H1 (cell line): Measurements from ENCODE around the gene ZNF516. TPM values are rescaled to one million over a fixed set of nuclear protein-coding genes. Genes with fewer than 3 reads are reported as not detected.

Source experiments
- CTCF ChIA-PET: fragments of 300-600 bp; sonication (Branson Sonifier 250); formaldehyde crosslinking; loops from one replicate; lab custom pipeline; 2021; ENCODE audit not compliant: partially characterized antibody; lab: Charles Lee
- POLR2A ChIA-PET: fragments of 300-600 bp; sonication (Branson Sonifier 250); formaldehyde crosslinking; loops from one replicate; lab custom pipeline; 2021; ENCODE audit warnings: inconsistent platforms; ENCODE audit not compliant: partially characterized antibody; lab: Charles Lee
- DNase-seq, 2 experiments: peaks; one replicate each; pipeline versions ENCODE4 v3.0.0 to v3.0.0-alpha.2; 2010 to 2022; ENCODE audit warnings: low spot score in 2 of 2, low read depth in 1 of 2, mixed read lengths in 1 of 2
- FAIRE-seq: peaks from 2 replicates; lab custom pipeline; 2011; peaks lifted over from hg19 to GRCh38; lab: Jason Lieb, UNC
- H2AFZ ChIP-seq: 2 replicates; pipeline ENCODE4 v1.8.1; 2012; ENCODE audit warnings: low read length, inconsistent platforms
- H2AK5ac ChIP-seq: 2 replicates; pipeline ENCODE4 v1.6.1; 2013; ENCODE audit warnings: low read depth, low read length
- H2BK120ac ChIP-seq: replicated peaks from 2 replicates; pipeline ENCODE3; 2013; ENCODE audit warnings: low read depth, low read length, inconsistent platforms
- H2BK12ac ChIP-seq: 2 replicates; pipeline ENCODE4 v1.6.1; 2013; ENCODE audit warnings: low read depth, low read length
- H2BK15ac ChIP-seq: 2 replicates; pipeline ENCODE4 v1.6.1; 2013; ENCODE audit warnings: low read length
- H2BK20ac ChIP-seq: 2 replicates; pipeline ENCODE4 v1.6.1; 2013; ENCODE audit warnings: low read length
- H2BK5ac ChIP-seq: 2 replicates; pipeline ENCODE4 v1.6.1; 2013; ENCODE audit warnings: low read depth, low read length
- H3K14ac ChIP-seq: 2 replicates; pipeline ENCODE4 v1.6.1; 2013; ENCODE audit warnings: inconsistent platforms; ENCODE audit not compliant: insufficient read length
- H3K18ac ChIP-seq: 2 replicates; pipeline ENCODE4 v1.6.1; 2013; ENCODE audit warnings: low read length; ENCODE audit errors: extremely low read depth
- H3K23ac ChIP-seq: 2 replicates; pipeline ENCODE4 v1.6.1; 2013; ENCODE audit warnings: inconsistent platforms; ENCODE audit not compliant: insufficient read length
- H3K23me2 ChIP-seq: 2 replicates; pipeline ENCODE4 v1.6.1; 2013; ENCODE audit warnings: low read depth, low read length
- H3K27ac ChIP-seq: 2 replicates; pipeline ENCODE4 v1.6.1; 2011; ENCODE audit warnings: low read depth, low read length, inconsistent platforms
- H3K27me3 ChIP-seq, 4 experiments: replicated peaks in 1 of 4; 1 replicate in 1 of 4; 2 replicates in 3 of 4; pipeline versions ENCODE4 v1.6.1 to v1.8.1; 2011 to 2013; ENCODE audit warnings: low read length in 3 of 4, mild to moderate bottlenecking in 3 of 4, inconsistent platforms in 2 of 4, mixed read lengths in 2 of 4, moderate library complexity in 1 of 4; ENCODE audit not compliant: control insufficient read depth in 3 of 4, insufficient read depth in 3 of 4; ENCODE audit errors: extremely low read depth in 1 of 4
- H3K36me3 ChIP-seq, 4 experiments: 2 replicates each; pipeline versions ENCODE4 v1.6.1 to v1.8.1; 2011 to 2013; ENCODE audit warnings: mild to moderate bottlenecking in 4 of 4, low read length in 3 of 4, moderate library complexity in 2 of 4, control low read depth in 1 of 4, inconsistent platforms in 1 of 4; ENCODE audit not compliant: insufficient read depth in 4 of 4, control insufficient read depth in 2 of 4
- H3K4ac ChIP-seq: replicated peaks from 2 replicates; pipeline ENCODE3; 2013; ENCODE audit warnings: low read length, low read depth, mixed read lengths, inconsistent platforms; ENCODE audit not compliant: insufficient read length
- H3K4me1 ChIP-seq, 4 experiments: replicated peaks in 1 of 4; 1 replicate in 1 of 4; 2 replicates in 3 of 4; pipeline versions ENCODE4 v1.6.1 to v1.8.1; 2011 to 2013; ENCODE audit warnings: low read length in 3 of 4, inconsistent platforms in 2 of 4, mixed read lengths in 1 of 4; ENCODE audit not compliant: insufficient read depth in 4 of 4, control insufficient read depth in 3 of 4
- H3K4me2 ChIP-seq, 2 experiments: 2 replicates each; pipeline versions ENCODE4 v1.6.1 to v1.8.1; 2011 to 2013; ENCODE audit warnings: low read depth in 2 of 2, low read length in 2 of 2, control low read depth in 1 of 2, inconsistent platforms in 1 of 2, mild to moderate bottlenecking in 1 of 2; ENCODE audit not compliant: insufficient read depth in 1 of 2
- H3K4me3 ChIP-seq, 4 experiments: fragments of 200-600, 300-600 bp in 1 of 4; sonication (generic), shearing (Covaris generic), sonication (Bioruptor Twin) in 1 of 4; 2 replicates each; pipeline versions ENCODE4 v1.5.1 to v1.8.1; 2011 to 2016; ENCODE audit warnings: low read length in 4 of 4, low read depth in 3 of 4, control low read depth in 2 of 4, inconsistent platforms in 2 of 4, mild to moderate bottlenecking in 2 of 4, mixed read lengths in 1 of 4, moderate library complexity in 1 of 4; ENCODE audit not compliant: insufficient read depth in 2 of 4; ENCODE audit errors: extremely low read depth in 1 of 4
- H3K56ac ChIP-seq: replicated peaks from 2 replicates; pipeline ENCODE3; 2013; ENCODE audit warnings: low read depth, mild to moderate bottlenecking, mixed read lengths, low read length, inconsistent platforms; ENCODE audit not compliant: insufficient read length
- H3K79me1 ChIP-seq: 2 replicates; pipeline ENCODE4 v1.6.1; 2013; ENCODE audit warnings: low read depth, low read length, control low read depth
- H3K79me2 ChIP-seq, 2 experiments: 2 replicates each; pipeline versions ENCODE4 v1.6.1 to v1.8.1; 2012 to 2013; ENCODE audit warnings: low read length in 2 of 2, mild to moderate bottlenecking in 2 of 2, inconsistent platforms in 1 of 2; ENCODE audit not compliant: insufficient read depth in 2 of 2, control insufficient read depth in 1 of 2
- H3K9ac ChIP-seq, 4 experiments: replicated peaks in 1 of 4; 1 replicate in 1 of 4; 2 replicates in 3 of 4; pipeline versions ENCODE4 v1.6.1 to v1.8.1; 2011 to 2013; ENCODE audit warnings: low read depth in 3 of 4, low read length in 3 of 4, control low read depth in 2 of 4, mild to moderate bottlenecking in 2 of 4, moderate library complexity in 2 of 4, inconsistent platforms in 1 of 4; ENCODE audit errors: extremely low read depth in 1 of 4
- H3K9me3 ChIP-seq, 2 experiments: 2 replicates each; pipeline versions ENCODE4 v1.6.1 to v1.8.1; 2012 to 2013; ENCODE audit warnings: mild to moderate bottlenecking in 2 of 2, moderate library complexity in 2 of 2, control low read depth in 1 of 2, inconsistent platforms in 1 of 2, low read depth in 1 of 2, low read length in 1 of 2, mixed read lengths in 1 of 2; ENCODE audit not compliant: insufficient read depth in 2 of 2
- H4K20me1 ChIP-seq, 2 experiments: replicated peaks in 1 of 2; 2 replicates each; pipeline versions ENCODE3 to v1.8.1; 2011 to 2013; ENCODE audit warnings: inconsistent platforms in 2 of 2, low read length in 2 of 2, mild to moderate bottlenecking in 1 of 2; ENCODE audit not compliant: insufficient read depth in 2 of 2, control insufficient read depth in 1 of 2
- H4K5ac ChIP-seq: 2 replicates; pipeline ENCODE4 v1.6.1; 2013; ENCODE audit warnings: low read length, low read depth, mixed read lengths, inconsistent platforms; ENCODE audit not compliant: insufficient read length
- H4K8ac ChIP-seq: 2 replicates; pipeline ENCODE4 v1.8.0; 2013; ENCODE audit warnings: mild to moderate bottlenecking, moderate library complexity, low read length, inconsistent platforms; ENCODE audit not compliant: insufficient read depth; ENCODE audit errors: extremely low read depth
- H4K91ac ChIP-seq: replicated peaks from 2 replicates; pipeline ENCODE3; 2013; ENCODE audit warnings: low read length, mixed read lengths, inconsistent platforms; ENCODE audit not compliant: insufficient read length
- CHD1 ChIP-seq: IDR thresholded peaks from 2 replicates; pipeline ENCODE4 v1.6.1; 2012; ENCODE audit warnings: low read depth, low read length, improper control_type of control experiment
- GTF2F1 ChIP-seq: IDR thresholded peaks from 2 replicates; pipeline ENCODE4 v1.6.1; 2012; ENCODE audit warnings: low read depth, low read length, improper control_type of control experiment, borderline replicate concordance
- POLR2AphosphoS5 ChIP-seq: IDR thresholded peaks from 2 replicates; pipeline ENCODE4 v1.6.1; 2011; ENCODE audit warnings: low read depth, low read length
- SIRT6 ChIP-seq: IDR thresholded peaks from one replicate; pipeline ENCODE4 v1.7.1; 2012; ENCODE audit warnings: low read length, inconsistent platforms
- WGBS, 2 experiments: shearing (Covaris generic) in 1 of 2; methylation state at CpG; one replicate each; pipeline versions ENCODE4 v1.1.6 to v1.1.7; 2013 to 2015; ENCODE audit warnings: low lambda C conversion rate in 2 of 2, mixed read lengths in 2 of 2, inconsistent platforms in 1 of 2, low coverage in 1 of 2, missing lambda C conversion rate in 1 of 2; ENCODE audit not compliant: insufficient replicate concordance in 2 of 2, insufficient coverage in 1 of 2, insufficient read length in 1 of 2; ENCODE audit errors: extremely low coverage in 1 of 2, missing lambda C conversion rate in 1 of 2; 5-methylcytosine and 5-hydroxymethylcytosine counted together
- polyA plus RNA-seq, 7 experiments: library from polyadenylated mRNA; depleted of rRNA in 3 of 7; stranded (reverse) in 5 of 7; unstranded in 2 of 7; fragments of >200 nt in 5 of 7; fragments of 200-250 nt in 2 of 7; gene quantifications; 1 replicate in 5 of 7; 2 replicates in 1 of 7; 4 replicates in 1 of 7; pipeline versions ENCODE4 v1.2.1 to v1.2.3, GENCODE V29; 2011 to 2013; ENCODE audit warnings: missing spikeins in 2 of 7, mixed read lengths in 2 of 7
- total RNA-seq: library from RNA; stranded (reverse); fragmentation: NEBNext Ultra II Directional; extraction: Animal tissue kit (Norgen Biotek cat#: 25700); gene quantifications from 2 replicates; pipeline ENCODE4 v1.2.1, GENCODE V29; 2021
- TF ChIP-seq, protein P1 (sequence below): IDR thresholded peaks from 2 replicates; pipeline ENCODE4 v1.6.1; 2011; ENCODE audit warnings: low read depth, mild to moderate bottlenecking, low read length; ENCODE audit not compliant: insufficient read depth

ZNF516 gene
- total and polyA plus RNA-seq, 2 of the 8 experiments (the other 6 are each of a cell fraction or from before 2014, with no cell fraction given), result 7.3 to 17.0 TPM

- Histone ChIP-seq H2BK20ac (peak overlapping the region; percentile 74), H3K27me3 (peaks cover 0 to 4% (median 0%) of the 10 kb centered on the region in 4 experiments; a peak in 2 of 7 replicates), H2BK120ac (no peak overlapping the region), H3K4me3 (no peak overlapping the region), H2BK15ac (0 out of 2 replicates have a peak overlapping the region, but pooled peaks have one; percentile 36), H3K27ac (no peak overlapping the region), H3K4me2 (peak overlapping the region; percentile 3 to 46; a peak in 3 of 4 replicates), H3K23ac (no peak overlapping the region), H2BK5ac (peak overlapping the region; percentile 85), H3K9me3 (no peaks in the 10 kb centered on the region), H3K4ac (no peak overlapping the region), H3K9ac (peak overlapping the region in 1 of 4 experiments; percentile 25; a peak in 1 of 7 replicates), H4K20me1 (no peaks in the 10 kb centered on the region), H4K91ac (no peak overlapping the region), H2BK12ac (peak overlapping the region; percentile 96), H4K8ac (peak overlapping the region; percentile 91; the same call in 1 of the 2 replicates), H3K18ac (0 out of 2 replicates have a peak overlapping the region, but pooled peaks have one; percentile 24), H2AFZ (peak overlapping the region; percentile 97; the same call in 1 of the 2 replicates), H3K23me2 (peaks cover 5% of the 10 kb centered on the region)
- CTCF ChIA-PET, result interaction anchor here (4.1 kb wide), 1 partner anchor 137 kb away, joined by 9 read pairs; no protein-coding TSS in a partner anchor
- POLR2A ChIA-PET, result no interaction called here
- 57% methylated on average over 11 of the region's 11 CpGs; no CpG with 5 or more reads in 1 of the 2 experiments for WGBS, 2 experiments
- DNase-seq, result no peak
- TF ChIP-seq, protein P1, sequence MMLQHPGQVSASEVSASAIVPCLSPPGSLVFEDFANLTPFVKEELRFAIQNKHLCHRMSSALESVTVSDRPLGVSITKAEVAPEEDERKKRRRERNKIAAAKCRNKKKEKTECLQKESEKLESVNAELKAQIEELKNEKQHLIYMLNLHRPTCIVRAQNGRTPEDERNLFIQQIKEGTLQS, result no peak
- TF ChIP-seq GTF2F1, result no peak
- TF ChIP-seq POLR2AphosphoS5, result no peak
- TF ChIP-seq SIRT6, result no peak
- TF ChIP-seq CHD1, result no peak
- TF ChIP-seq, all 59 proteins: peak for 0
- H3K4me1 ChIP-seq, result peaks cover 4 to 12% (median 11%) of the 10 kb centered on the region in 4 experiments; a peak in 6 of 7 replicates
- H3K79me1 ChIP-seq, result no peaks in the 10 kb centered on the region
- H3K14ac ChIP-seq, result no peak overlapping the region
- no peak for FAIRE-seq
- H3K56ac ChIP-seq, result no peak overlapping the region
- H4K5ac ChIP-seq, result peak overlapping the region; percentile 53
- H2AK5ac ChIP-seq, result no peak overlapping the region; the same call in 1 of the 2 replicates
- no peaks in the 10 kb centered on the region for H3K79me2 ChIP-seq
- no peaks in the 10 kb centered on the region for H3K36me3 ChIP-seq
Measured at GRCh38 chr18:76521417-76522121, 26.5 kb upstream of the ZNF516 start.
